RWPE1 (cell line): ENCODE data around the gene ABCC2.

Experiments used
- CTCF ChIA-PET: fragments of 350-600 bp; sonication (Branson Sonifier 250); formaldehyde crosslinking; extraction: SDS; loops from one replicate; lab custom pipeline; 2021; lab: Yijun Ruan, JAX
- POLR2A ChIA-PET: fragments of 400-600 bp; formaldehyde crosslinking; extraction: SDS; loops from one replicate; lab custom pipeline; 2020; ENCODE audit warnings: antibody characterized with exemption; ENCODE audit not compliant: low non-redundant PET; lab: Yijun Ruan, JAX
- DNase-seq: peaks from one replicate; pipeline ENCODE4 v3.0.0; 2012; ENCODE audit warnings: low spot score
- H3K27ac ChIP-seq: fragments of 450-650 bp; 2 replicates; pipeline ENCODE4 v1.5.1; 2017
- TF ChIP-seq, protein P1 (sequence below): fragments of 450-650 bp; conservative IDR thresholded peaks from 2 replicates; pipeline ENCODE4 v1.5.1; 2017; ENCODE audit warnings: low read depth, mild to moderate bottlenecking

ABCC2 gene

DNA sequence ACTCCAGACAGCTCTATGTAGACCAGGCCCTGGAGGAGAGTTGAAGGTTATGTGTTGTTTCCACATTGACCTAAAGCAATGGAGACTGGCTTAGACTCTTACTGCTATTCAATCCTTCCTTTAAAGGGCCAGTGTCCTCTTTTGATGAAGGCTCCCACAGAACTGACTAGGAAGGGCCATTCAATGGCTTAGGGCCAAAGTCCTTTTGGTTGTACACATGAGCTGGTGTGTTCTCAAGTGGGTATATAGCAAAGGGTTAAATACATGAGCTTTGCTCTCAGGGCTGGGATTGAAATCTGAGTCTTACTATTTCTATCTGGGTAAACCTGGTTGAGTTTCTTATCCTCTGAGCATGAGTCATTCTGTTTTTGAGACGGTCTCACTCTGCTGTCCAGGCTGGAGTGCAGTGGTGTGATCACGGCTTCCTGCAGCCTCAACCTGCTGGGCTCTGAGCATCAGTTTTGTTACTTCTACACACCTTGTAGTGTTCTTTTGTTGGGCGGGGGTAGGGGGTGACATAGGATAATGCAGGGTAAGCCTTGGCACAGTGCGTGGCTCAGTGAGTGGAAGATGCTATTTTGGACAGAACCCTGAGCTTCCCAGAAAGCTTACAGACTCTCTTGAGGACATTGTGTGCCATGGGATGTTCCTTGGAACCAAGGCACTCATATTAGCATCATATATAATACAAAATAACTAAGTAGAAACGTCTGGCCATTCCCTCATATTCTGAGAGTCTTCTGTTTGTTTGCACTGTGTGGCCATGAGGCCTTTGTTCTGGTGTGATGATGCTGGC, 90.1 kb downstream of the ABCC2 start:
- TF ChIP-seq, protein P1, sequence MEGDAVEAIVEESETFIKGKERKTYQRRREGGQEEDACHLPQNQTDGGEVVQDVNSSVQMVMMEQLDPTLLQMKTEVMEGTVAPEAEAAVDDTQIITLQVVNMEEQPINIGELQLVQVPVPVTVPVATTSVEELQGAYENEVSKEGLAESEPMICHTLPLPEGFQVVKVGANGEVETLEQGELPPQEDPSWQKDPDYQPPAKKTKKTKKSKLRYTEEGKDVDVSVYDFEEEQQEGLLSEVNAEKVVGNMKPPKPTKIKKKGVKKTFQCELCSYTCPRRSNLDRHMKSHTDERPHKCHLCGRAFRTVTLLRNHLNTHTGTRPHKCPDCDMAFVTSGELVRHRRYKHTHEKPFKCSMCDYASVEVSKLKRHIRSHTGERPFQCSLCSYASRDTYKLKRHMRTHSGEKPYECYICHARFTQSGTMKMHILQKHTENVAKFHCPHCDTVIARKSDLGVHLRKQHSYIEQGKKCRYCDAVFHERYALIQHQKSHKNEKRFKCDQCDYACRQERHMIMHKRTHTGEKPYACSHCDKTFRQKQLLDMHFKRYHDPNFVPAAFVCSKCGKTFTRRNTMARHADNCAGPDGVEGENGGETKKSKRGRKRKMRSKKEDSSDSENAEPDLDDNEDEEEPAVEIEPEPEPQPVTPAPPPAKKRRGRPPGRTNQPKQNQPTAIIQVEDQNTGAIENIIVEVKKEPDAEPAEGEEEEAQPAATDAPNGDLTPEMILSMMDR = no peak
- ChIA-PET CTCF (interaction anchor here (0.6 to 1.4 kb wide), 3 partner anchors 13 to 80 kb away, joined by 4 to 7 read pairs (median 4); no protein-coding TSS in a partner anchor), POLR2A (no interaction called here)
- no peak for DNase-seq
- H3K27ac ChIP-seq = no peak overlapping the region

DNA sequence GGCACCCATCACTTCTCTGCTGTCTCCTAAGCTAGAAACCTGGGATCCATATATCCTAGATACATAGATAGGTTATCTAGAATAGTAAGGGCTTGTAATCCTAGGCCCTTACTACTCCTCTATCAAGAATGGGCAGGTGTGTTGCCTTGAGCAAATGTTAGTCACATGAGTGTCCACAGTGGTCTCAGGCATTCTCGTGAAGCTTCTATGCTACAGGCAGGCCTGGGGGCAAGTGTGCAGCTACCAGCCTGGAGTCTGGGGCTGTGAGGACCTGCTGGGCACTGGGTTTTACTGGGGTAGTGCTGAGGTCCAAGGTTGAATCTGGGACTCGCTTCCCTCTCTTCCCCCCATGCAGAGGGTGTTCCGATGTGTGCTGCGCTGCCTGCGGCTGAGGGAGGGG, 91.4 kb downstream of the ABCC2 start:
- TF ChIP-seq, protein P1 = no peak
- no peak for DNase-seq
- no peak overlapping the region for H3K27ac ChIP-seq
- ChIA-PET POLR2A (interaction anchor here (0.6 kb wide), 1 partner anchor 44 kb away, joined by 5 read pairs; no protein-coding TSS in a partner anchor), CTCF (no interaction called here)

- TF ChIP-seq, protein P1 = no peak
- CTCF ChIA-PET = interaction anchor here (0.6 kb wide), 3 partner anchors 227 to 1631 kb away, joined by 4 to 5 read pairs (median 5); no protein-coding TSS in a partner anchor
- no peak overlapping the region for H3K27ac ChIP-seq
- POLR2A ChIA-PET = no interaction called here
- no peak for DNase-seq
Observed at GRCh38 chr10:99874341-99875085, 92.1 kb downstream of the ABCC2 start.

DNA sequence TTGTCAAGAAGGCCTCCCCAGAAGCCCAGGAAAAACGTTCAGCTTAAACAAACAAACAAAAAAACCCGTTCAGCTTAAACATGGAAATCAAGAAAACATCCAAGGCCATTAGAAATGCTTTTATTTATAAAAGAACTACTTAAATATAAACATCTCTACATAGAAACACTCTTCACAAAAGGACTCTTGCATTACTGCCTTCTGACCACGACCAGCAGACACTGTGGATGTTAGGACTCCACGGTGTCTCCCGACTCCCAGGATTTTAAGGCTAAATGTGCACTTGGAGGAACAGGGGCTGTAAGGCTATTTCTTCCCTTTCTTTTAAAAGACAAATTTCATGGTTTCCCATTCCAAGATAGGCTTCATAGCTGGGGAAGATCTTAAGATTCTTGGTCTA, 93.0 kb downstream of the ABCC2 start:
- ChIA-PET POLR2A (no interaction called here), CTCF (interaction anchor here (0.6 kb wide), 3 partner anchors 1167 to 1834 kb away, joined by 3 to 5 read pairs (median 5); no protein-coding TSS in a partner anchor)
- TF ChIP-seq, protein P1 = no peak
- DNase-seq = no peak
- no peak overlapping the region for H3K27ac ChIP-seq

DNA sequence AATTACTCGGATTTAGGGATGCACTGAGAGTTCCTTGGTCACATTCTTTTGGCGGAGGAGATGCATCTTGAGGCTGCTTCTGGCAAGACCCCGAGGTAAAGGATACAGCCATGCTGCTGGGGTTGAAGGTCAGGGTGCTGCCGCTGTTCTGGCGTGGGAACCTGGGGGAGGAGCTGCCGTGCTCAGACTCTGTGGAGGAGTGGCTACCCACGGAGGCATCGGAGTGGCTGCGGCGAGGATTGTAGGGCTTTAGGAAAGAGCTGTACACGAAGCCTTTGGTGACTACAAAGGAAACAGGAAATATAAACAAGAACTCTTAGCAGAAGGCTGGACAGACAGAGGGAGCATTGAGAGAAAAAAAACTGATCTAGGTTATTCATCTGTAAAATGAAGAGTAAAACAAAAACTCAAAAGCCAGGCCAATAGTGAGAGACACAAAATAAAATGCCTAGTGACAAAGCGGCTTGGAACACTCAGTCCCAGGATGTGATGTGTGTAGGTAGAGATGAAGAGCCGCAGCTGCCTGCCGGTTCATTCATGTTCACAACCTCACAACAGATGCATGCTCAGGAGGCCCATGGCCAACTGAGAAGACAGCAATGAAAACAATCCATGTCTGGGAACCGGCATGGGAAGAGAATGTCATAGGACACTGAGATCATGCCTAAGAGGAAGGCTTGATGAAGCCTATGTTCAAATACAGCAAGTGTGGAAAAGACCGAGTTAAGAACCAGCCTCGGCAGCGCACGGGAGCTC, 97.8 kb downstream of the ABCC2 start:
- TF ChIP-seq, protein P1 = no peak
- ChIA-PET CTCF (interaction anchor here (0.7 to 1.0 kb wide), 2 partner anchors 26 to 275 kb away, joined by 3 read pairs; no protein-coding TSS in a partner anchor), POLR2A (no interaction called here)

More for the DNA sequence above, 97.8 kb downstream of the ABCC2 start:
- DNase-seq = no peak
- no peak overlapping the region for H3K27ac ChIP-seq
